Activated CD8-positive, alpha-beta T cell treated with anti-CD3 and anti-CD28 coated beads for 36 hours (primary cell): ENCODE measurements around the gene ACTG1. TPM values are rescaled to one million over a fixed set of nuclear protein-coding genes. Genes with fewer than 3 reads are reported as not detected.

Source experiments
- ATAC-seq: fragments of 200-7000 bp; cut with Tn5 transposase; one replicate; pipeline ENCODE4 v1.10.0; 2021; ENCODE audit warnings: mild to moderate bottlenecking, moderate library complexity
- CTCF ChIA-PET: fragments of 350-600 bp; sonication (Branson Sonifier 250); formaldehyde crosslinking; loops from one replicate; lab custom pipeline; 2021; ENCODE audit warnings: antibody characterized with exemption; lab: Charles Lee
- POLR2A ChIA-PET: fragments of 350-600 bp; sonication (Branson Sonifier 250); formaldehyde crosslinking; loops from one replicate; lab custom pipeline; 2021; ENCODE audit warnings: antibody characterized with exemption; lab: Charles Lee
- DNase-seq: peaks from one replicate; pipeline ENCODE4 v3.0.0-alpha.2; 2020
- H3K27ac Mint-ChIP-seq: one replicate; pipeline ENCODE4 v1.8.0; 2021; ENCODE audit warnings: mild to moderate bottlenecking, mixed read lengths
- H3K27me3 Mint-ChIP-seq: one replicate; pipeline ENCODE4 v1.8.0; 2021; ENCODE audit warnings: mixed read lengths
- H3K36me3 Mint-ChIP-seq: one replicate; pipeline ENCODE4 v1.8.0; 2021; ENCODE audit warnings: low read depth, mixed read lengths
- H3K4me1 Mint-ChIP-seq: one replicate; pipeline ENCODE4 v1.8.0; 2021; ENCODE audit warnings: low read depth, mixed read lengths
- H3K4me3 Mint-ChIP-seq: one replicate; pipeline ENCODE4 v1.8.0; 2021; ENCODE audit warnings: mild to moderate bottlenecking, moderate library complexity, mixed read lengths
- H3K9me3 Mint-ChIP-seq: one replicate; pipeline ENCODE4 v1.8.0; 2021; ENCODE audit warnings: mixed read lengths
- intact Hi-C: fragments of 100-400 bp; cut with micrococcal nuclease; formaldehyde crosslinking; loops from one replicate; pipeline ENCODE4 v1.10.0; 2022
- total RNA-seq, 2 experiments: library from RNA; stranded (reverse); gene quantifications; one replicate each; pipeline ENCODE4 v1.2.3, GENCODE V29; 2021
- TF ChIP-seq, protein P1 (sequence below): fragments of 200-600 bp; IDR thresholded peaks from one replicate; pipeline ENCODE4 v1.8.0; 2022; ENCODE audit warnings: antibody characterized with exemption, mild to moderate bottlenecking

The ACTG1 gene
- total RNA-seq, 2 experiments from 2014 or later, result 4,606 to 4,756 TPM

DNA sequence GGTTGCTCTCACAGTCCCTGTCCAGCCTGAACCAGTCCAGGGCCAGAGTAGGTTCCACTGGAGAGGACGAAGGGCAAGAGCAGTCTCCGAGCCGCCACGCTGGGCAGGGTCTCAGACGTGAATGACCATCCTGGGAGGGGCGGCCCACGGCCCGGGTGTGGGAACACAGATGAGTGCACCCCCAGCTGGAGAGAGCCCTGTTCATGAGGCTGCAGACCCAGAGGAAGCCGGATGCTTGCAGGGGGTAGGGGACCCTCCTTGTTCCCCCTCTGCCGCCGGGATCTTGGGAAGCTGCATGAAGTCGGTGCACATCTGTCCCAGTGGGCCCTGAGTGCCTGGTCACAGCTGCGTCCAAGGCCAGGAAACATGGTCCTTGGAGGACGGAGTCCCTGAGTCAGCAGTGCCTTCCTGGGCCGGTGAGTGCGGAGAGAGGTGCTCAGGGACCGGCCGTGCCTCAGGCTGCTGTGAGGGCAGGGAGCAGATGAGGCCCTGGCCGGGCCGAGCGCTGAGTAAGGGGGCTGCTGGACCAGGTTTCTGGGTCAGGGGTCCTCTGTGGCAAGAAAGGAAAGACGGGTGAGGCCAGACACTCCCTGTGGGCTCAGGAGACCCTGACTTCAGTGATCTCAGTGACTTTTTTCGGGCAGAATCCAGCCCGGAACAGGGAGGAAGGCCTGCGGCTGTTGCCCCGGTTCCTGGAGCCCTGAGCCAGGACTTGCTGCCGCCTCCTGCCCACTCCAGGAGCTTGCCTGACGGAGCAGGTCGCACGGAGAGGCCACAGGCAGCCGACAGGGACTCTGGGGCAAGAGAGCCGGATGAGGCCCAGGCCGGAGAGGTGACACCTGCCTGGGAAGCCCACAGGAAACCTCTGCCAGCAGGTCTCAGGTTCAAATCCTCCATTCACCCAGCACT, 45.8 kb downstream of the ACTG1 start:
- no peaks in the 10 kb centered on the region for H3K9me3 Mint-ChIP-seq
- ATAC-seq, result no peak
- no peak for DNase-seq
- CTCF ChIA-PET, result no interaction called here
- intact Hi-C loops, result no loop called here
- H3K27ac Mint-ChIP-seq, result no peak overlapping the region
- no peak overlapping the region for H3K4me3 Mint-ChIP-seq
- no peaks in the 10 kb centered on the region for H3K36me3 Mint-ChIP-seq
- POLR2A ChIA-PET, result no interaction called here
- H3K4me1 Mint-ChIP-seq, result no peaks in the 10 kb centered on the region
- TF ChIP-seq, protein P1, sequence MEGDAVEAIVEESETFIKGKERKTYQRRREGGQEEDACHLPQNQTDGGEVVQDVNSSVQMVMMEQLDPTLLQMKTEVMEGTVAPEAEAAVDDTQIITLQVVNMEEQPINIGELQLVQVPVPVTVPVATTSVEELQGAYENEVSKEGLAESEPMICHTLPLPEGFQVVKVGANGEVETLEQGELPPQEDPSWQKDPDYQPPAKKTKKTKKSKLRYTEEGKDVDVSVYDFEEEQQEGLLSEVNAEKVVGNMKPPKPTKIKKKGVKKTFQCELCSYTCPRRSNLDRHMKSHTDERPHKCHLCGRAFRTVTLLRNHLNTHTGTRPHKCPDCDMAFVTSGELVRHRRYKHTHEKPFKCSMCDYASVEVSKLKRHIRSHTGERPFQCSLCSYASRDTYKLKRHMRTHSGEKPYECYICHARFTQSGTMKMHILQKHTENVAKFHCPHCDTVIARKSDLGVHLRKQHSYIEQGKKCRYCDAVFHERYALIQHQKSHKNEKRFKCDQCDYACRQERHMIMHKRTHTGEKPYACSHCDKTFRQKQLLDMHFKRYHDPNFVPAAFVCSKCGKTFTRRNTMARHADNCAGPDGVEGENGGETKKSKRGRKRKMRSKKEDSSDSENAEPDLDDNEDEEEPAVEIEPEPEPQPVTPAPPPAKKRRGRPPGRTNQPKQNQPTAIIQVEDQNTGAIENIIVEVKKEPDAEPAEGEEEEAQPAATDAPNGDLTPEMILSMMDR, result no peak
- H3K27me3 Mint-ChIP-seq, result no peaks in the 10 kb centered on the region

GRCh38 chr17:81465910-81466309, 46.7 kb downstream of the ACTG1 start:
- Mint-ChIP-seq H3K9me3 (no peaks in the 10 kb centered on the region), H3K27ac (no peak overlapping the region), H3K36me3 (no peaks in the 10 kb centered on the region), H3K27me3 (no peaks in the 10 kb centered on the region), H3K4me1 (no peaks in the 10 kb centered on the region), H3K4me3 (no peak overlapping the region)
- TF ChIP-seq, protein P1, result no peak
- POLR2A ChIA-PET, result no interaction called here
- DNase-seq (no peak), ATAC-seq (no peak)
- CTCF ChIA-PET, result no interaction called here
- intact Hi-C loops, result no loop called here

GRCh38 chr17:81464586-81464985, 48.0 kb downstream of the ACTG1 start:
- Mint-ChIP-seq H3K4me1 (no peaks in the 10 kb centered on the region), H3K36me3 (no peaks in the 10 kb centered on the region), H3K27me3 (no peaks in the 10 kb centered on the region), H3K27ac (no peak overlapping the region), H3K9me3 (no peaks in the 10 kb centered on the region), H3K4me3 (no peak overlapping the region)
- ChIA-PET CTCF (no interaction called here), POLR2A (no interaction called here)
- ATAC-seq (no peak), DNase-seq (no peak)
- intact Hi-C loops, result no loop called here
- TF ChIP-seq, protein P1, result no peak

- intact Hi-C loops, result no loop called here
- Mint-ChIP-seq H3K9me3 (no peaks in the 10 kb centered on the region), H3K27me3 (no peaks in the 10 kb centered on the region), H3K27ac (no peak overlapping the region), H3K36me3 (no peaks in the 10 kb centered on the region), H3K4me3 (no peak overlapping the region), H3K4me1 (no peaks in the 10 kb centered on the region)
- ChIA-PET POLR2A (no interaction called here), CTCF (no interaction called here)
- no peak for DNase-seq
- ATAC-seq, result no peak
- TF ChIP-seq, protein P1, result no peak
Measured at GRCh38 chr17:81463506-81463905, 49.1 kb downstream of the ACTG1 start.

GRCh38 chr17:81462506-81463125, 50.0 kb downstream of the ACTG1 start:
- Mint-ChIP-seq H3K4me3 (no peak overlapping the region), H3K27ac (no peak overlapping the region), H3K36me3 (no peaks in the 10 kb centered on the region), H3K9me3 (no peaks in the 10 kb centered on the region), H3K27me3 (no peaks in the 10 kb centered on the region), H3K4me1 (no peaks in the 10 kb centered on the region)
- POLR2A ChIA-PET, result no interaction called here
- ATAC-seq (no peak), DNase-seq (no peak)
- intact Hi-C loops, result no loop called here
- TF ChIP-seq, protein P1, result no peak
- CTCF ChIA-PET, result no interaction called here
